ENCODE results near the gene TRIM65. TPM values are rescaled to one million over a fixed set of nuclear protein-coding genes. Genes with fewer than 3 reads are reported as not detected.

TRIM65 gene
- total and polyA plus RNA-seq, 2 experiments from 2014 or later: 13.8 to 54.0 TPM

DNA sequence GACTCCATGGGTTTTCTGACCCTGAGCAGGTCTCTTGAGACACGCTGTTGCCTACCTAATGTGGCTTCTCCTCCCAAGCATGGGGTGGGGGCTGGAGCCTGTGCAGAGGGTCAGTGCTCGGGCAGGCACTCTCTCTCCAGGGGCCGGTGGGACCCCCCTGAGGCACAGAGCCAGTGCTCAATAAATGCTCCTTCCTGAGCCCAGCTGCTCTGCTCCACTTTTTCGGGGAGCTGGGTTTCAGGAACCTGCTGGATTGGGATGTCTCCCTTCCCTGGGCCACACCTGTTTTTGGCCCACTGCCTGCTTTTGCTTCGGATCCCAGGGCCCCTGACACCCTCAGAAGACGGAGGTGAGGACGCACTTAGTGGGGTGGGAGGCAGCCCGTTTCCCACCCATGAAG is 1.3 kb upstream of the TRIM65 start:
- peak overlapping the region; percentile 83 for H3K4me3 Mint-ChIP-seq
- Histone ChIP-seq H3K9me2 (ENCODE audit: insufficient read depth) (no peaks in the 10 kb centered on the region), H3K4me3 (no peak overlapping the region), H3K79me2 (replicated peaks; ENCODE audit: insufficient read depth) (peaks cover 20% of the 10 kb centered on the region), H4K20me1 (replicated peaks; ENCODE audit: insufficient read depth) (no peaks in the 10 kb centered on the region; the same call in 1 of the 2 replicates), H3K27ac (ENCODE audit: low read depth) (peak overlapping the region; percentile 81; the same call in 1 of the 2 replicates), H3K36me3 (ENCODE audit: insufficient read depth) (peaks cover 13% of the 10 kb centered on the region), H3K4me2 (no peak overlapping the region), H3K4me1 (ENCODE audit: insufficient read depth) (peaks cover 18% of the 10 kb centered on the region; the same call in 1 of the 2 replicates), H2AFZ (no peak overlapping the region), H3K27me3 (ENCODE audit: insufficient read depth) (no peaks in the 10 kb centered on the region), H3F3A (replicated peaks; ENCODE audit: low read depth) (peaks cover 35% of the 10 kb centered on the region)
- peaks cover 47% of the 10 kb centered on the region for H3K36me3 Mint-ChIP-seq (ENCODE audit: low read depth)
- peaks cover 10% of the 10 kb centered on the region for H3K27me3 Mint-ChIP-seq (ENCODE audit: insufficient read depth, low read depth, poor library complexity)
- no peak for DNase-seq (ENCODE audit: low spot score)
- ATAC-seq: no peak
- TF ChIP-seq NANOG (IDR thresholded peaks at IDR 0.05; ENCODE audit: borderline replicate concordance) (no peak), POLR2AphosphoS5 (IDR thresholded peaks at IDR 0.05; ENCODE audit: low read depth) (no peak), CREB1 (CRISPR knock-in tag; IDR thresholded peaks at IDR 0.05; ENCODE audit: low read depth) (no peak), EZH2phosphoT487 (IDR thresholded peaks at IDR 0.05; ENCODE audit: unreplicated experiment) (no peak), ZNF114 (CRISPR knock-in tag; IDR thresholded peaks at IDR 0.05) (no peak), ZNF331 (CRISPR knock-in tag; IDR thresholded peaks at IDR 0.05; ENCODE audit: low read depth) (no peak), STAT1 (IDR thresholded peaks at IDR 0.05; ENCODE audit: unreplicated experiment) (no peak), JUNB (IDR thresholded peaks at IDR 0.05; ENCODE audit: unreplicated experiment) (no peak), EZH2 (IDR thresholded peaks at IDR 0.05; ENCODE audit: low read depth, unreplicated experiment) (no peak)
- TF ChIP-seq, protein P1, sequence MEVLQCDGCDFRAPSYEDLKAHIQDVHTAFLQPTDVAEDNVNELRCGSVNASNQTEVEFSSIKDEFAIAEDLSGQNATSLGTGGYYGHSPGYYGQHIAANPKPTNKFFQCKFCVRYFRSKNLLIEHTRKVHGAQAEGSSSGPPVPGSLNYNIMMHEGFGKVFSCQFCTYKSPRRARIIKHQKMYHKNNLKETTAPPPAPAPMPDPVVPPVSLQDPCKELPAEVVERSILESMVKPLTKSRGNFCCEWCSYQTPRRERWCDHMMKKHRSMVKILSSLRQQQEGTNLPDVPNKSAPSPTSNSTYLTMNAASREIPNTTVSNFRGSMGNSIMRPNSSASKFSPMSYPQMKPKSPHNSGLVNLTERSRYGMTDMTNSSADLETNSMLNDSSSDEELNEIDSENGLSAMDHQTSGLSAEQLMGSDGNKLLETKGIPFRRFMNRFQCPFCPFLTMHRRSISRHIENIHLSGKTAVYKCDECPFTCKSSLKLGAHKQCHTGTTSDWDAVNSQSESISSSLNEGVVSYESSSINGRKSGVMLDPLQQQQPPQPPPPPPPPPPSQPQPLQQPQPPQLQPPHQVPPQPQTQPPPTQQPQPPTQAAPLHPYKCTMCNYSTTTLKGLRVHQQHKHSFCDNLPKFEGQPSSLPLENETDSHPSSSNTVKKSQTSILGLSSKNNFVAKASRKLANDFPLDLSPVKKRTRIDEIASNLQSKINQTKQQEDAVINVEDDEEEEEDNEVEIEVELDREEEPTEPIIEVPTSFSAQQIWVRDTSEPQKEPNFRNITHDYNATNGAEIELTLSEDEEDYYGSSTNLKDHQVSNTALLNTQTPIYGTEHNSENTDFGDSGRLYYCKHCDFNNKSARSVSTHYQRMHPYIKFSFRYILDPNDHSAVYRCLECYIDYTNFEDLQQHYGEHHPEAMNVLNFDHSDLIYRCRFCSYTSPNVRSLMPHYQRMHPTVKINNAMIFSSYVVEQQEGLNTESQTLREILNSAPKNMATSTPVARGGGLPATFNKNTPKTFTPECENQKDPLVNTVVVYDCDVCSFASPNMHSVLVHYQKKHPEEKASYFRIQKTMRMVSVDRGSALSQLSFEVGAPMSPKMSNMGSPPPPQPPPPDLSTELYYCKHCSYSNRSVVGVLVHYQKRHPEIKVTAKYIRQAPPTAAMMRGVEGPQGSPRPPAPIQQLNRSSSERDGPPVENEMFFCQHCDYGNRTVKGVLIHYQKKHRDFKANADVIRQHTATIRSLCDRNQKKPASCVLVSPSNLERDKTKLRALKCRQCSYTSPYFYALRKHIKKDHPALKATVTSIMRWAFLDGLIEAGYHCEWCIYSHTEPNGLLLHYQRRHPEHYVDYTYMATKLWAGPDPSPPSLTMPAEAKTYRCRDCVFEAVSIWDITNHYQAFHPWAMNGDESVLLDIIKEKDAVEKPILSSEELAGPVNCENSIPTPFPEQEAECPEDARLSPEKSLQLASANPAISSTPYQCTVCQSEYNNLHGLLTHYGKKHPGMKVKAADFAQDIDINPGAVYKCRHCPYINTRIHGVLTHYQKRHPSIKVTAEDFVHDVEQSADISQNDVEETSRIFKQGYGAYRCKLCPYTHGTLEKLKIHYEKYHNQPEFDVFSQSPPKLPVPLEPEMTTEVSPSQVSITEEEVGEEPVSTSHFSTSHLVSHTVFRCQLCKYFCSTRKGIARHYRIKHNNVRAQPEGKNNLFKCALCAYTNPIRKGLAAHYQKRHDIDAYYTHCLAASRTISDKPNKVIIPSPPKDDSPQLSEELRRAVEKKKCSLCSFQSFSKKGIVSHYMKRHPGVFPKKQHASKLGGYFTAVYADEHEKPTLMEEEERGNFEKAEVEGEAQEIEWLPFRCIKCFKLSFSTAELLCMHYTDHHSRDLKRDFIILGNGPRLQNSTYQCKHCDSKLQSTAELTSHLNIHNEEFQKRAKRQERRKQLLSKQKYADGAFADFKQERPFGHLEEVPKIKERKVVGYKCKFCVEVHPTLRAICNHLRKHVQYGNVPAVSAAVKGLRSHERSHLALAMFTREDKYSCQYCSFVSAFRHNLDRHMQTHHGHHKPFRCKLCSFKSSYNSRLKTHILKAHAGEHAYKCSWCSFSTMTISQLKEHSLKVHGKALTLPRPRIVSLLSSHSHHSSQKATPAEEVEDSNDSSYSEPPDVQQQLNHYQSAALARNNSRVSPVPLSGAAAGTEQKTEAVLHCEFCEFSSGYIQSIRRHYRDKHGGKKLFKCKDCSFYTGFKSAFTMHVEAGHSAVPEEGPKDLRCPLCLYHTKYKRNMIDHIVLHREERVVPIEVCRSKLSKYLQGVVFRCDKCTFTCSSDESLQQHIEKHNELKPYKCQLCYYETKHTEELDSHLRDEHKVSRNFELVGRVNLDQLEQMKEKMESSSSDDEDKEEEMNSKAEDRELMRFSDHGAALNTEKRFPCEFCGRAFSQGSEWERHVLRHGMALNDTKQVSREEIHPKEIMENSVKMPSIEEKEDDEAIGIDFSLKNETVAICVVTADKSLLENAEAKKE (CRISPR knock-in tag; IDR thresholded peaks at IDR 0.05): no peak
- TF ChIP-seq, protein P2, sequence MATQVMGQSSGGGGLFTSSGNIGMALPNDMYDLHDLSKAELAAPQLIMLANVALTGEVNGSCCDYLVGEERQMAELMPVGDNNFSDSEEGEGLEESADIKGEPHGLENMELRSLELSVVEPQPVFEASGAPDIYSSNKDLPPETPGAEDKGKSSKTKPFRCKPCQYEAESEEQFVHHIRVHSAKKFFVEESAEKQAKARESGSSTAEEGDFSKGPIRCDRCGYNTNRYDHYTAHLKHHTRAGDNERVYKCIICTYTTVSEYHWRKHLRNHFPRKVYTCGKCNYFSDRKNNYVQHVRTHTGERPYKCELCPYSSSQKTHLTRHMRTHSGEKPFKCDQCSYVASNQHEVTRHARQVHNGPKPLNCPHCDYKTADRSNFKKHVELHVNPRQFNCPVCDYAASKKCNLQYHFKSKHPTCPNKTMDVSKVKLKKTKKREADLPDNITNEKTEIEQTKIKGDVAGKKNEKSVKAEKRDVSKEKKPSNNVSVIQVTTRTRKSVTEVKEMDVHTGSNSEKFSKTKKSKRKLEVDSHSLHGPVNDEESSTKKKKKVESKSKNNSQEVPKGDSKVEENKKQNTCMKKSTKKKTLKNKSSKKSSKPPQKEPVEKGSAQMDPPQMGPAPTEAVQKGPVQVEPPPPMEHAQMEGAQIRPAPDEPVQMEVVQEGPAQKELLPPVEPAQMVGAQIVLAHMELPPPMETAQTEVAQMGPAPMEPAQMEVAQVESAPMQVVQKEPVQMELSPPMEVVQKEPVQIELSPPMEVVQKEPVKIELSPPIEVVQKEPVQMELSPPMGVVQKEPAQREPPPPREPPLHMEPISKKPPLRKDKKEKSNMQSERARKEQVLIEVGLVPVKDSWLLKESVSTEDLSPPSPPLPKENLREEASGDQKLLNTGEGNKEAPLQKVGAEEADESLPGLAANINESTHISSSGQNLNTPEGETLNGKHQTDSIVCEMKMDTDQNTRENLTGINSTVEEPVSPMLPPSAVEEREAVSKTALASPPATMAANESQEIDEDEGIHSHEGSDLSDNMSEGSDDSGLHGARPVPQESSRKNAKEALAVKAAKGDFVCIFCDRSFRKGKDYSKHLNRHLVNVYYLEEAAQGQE (IDR thresholded peaks at IDR 0.05; ENCODE audit: unreplicated experiment): no peak
- TF ChIP-seq, protein P3, sequence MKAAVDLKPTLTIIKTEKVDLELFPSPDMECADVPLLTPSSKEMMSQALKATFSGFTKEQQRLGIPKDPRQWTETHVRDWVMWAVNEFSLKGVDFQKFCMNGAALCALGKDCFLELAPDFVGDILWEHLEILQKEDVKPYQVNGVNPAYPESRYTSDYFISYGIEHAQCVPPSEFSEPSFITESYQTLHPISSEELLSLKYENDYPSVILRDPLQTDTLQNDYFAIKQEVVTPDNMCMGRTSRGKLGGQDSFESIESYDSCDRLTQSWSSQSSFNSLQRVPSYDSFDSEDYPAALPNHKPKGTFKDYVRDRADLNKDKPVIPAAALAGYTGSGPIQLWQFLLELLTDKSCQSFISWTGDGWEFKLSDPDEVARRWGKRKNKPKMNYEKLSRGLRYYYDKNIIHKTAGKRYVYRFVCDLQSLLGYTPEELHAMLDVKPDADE (IDR thresholded peaks at IDR 0.05): no peak
- TF ChIP-seq, protein P4, sequence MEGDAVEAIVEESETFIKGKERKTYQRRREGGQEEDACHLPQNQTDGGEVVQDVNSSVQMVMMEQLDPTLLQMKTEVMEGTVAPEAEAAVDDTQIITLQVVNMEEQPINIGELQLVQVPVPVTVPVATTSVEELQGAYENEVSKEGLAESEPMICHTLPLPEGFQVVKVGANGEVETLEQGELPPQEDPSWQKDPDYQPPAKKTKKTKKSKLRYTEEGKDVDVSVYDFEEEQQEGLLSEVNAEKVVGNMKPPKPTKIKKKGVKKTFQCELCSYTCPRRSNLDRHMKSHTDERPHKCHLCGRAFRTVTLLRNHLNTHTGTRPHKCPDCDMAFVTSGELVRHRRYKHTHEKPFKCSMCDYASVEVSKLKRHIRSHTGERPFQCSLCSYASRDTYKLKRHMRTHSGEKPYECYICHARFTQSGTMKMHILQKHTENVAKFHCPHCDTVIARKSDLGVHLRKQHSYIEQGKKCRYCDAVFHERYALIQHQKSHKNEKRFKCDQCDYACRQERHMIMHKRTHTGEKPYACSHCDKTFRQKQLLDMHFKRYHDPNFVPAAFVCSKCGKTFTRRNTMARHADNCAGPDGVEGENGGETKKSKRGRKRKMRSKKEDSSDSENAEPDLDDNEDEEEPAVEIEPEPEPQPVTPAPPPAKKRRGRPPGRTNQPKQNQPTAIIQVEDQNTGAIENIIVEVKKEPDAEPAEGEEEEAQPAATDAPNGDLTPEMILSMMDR (conservative IDR thresholded peaks at IDR 0.05; ENCODE audit: low read depth in 2 of 2): no peak
- H3K27ac Mint-ChIP-seq: 0 out of 2 replicates have a peak overlapping the region, but pooled peaks have one; percentile 81
- peaks cover 26% of the 10 kb centered on the region for H3K4me1 Mint-ChIP-seq
- no peaks in the 10 kb centered on the region for H3K9me3 Mint-ChIP-seq
